GM12864 (cell line): ENCODE measurements around the gene POLA1.

Experiments
- DNase-seq: peaks from one replicate; pipeline ENCODE4 v3.0.0-alpha.2; 2011; ENCODE audit warnings: low read depth
- H3K4me3 ChIP-seq: 2 replicates; pipeline ENCODE4 v1.5.1; 2011; ENCODE audit warnings: mild to moderate bottlenecking, low read depth, low read length, control low read depth
- TF ChIP-seq, protein P1 (sequence below): IDR thresholded peaks from 2 replicates; pipeline ENCODE4 v1.5.1; 2011; ENCODE audit warnings: low read depth, mild to moderate bottlenecking, moderate library complexity, low read length, control low read depth, inconsistent platforms; ENCODE audit errors: missing control alignments

Gene POLA1

DNA sequence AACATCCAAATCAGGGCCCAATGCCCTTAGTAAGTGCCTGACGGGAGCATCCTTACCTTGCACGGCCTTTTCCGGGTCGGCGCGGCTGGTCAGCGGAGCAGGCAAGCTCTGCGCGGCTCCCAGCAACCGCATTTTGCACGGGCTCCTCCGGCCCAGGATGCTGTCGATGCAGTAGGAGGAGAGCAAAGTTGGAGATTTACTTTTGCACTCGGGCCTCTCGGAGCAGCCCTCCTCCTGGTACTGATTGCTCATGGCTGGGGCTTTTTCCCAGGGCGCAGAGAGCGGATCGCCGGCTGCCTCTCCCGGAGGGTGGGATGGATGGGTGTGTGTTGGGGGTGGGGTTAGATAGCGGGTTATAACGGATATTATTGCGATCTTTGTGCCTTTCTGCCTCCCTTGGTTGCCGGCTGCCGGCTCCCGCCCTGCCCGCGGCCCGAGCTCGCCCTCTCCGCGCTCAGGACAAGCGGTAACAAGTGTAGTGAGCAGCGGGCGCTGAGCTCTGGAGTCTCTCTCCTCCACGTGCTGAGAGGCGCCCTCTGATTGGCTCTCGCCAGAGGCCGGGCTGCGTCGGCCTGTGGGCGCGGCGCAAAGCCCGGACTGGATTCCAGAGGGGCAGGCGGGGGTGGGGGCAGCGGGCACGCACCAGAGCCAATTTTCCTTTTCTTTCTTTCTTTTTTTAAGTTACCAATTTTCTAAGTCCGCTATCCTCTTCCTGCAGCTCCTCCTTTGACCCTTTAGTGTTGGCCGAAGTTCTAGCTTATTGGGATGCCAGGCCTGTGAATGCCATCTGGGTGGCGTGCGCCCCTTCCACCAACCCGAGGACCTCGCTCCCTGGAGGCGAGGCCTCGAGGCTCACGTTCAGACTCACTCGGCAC lies 322.0 kb downstream of the POLA1 start, which contains the start of gene ARX:
TSS of gene ARX (minus strand) at position 480 of the 875 bp plus-strand sequence. CDS start at position 252, 228 bp downstream.
- TF ChIP-seq, protein P1, sequence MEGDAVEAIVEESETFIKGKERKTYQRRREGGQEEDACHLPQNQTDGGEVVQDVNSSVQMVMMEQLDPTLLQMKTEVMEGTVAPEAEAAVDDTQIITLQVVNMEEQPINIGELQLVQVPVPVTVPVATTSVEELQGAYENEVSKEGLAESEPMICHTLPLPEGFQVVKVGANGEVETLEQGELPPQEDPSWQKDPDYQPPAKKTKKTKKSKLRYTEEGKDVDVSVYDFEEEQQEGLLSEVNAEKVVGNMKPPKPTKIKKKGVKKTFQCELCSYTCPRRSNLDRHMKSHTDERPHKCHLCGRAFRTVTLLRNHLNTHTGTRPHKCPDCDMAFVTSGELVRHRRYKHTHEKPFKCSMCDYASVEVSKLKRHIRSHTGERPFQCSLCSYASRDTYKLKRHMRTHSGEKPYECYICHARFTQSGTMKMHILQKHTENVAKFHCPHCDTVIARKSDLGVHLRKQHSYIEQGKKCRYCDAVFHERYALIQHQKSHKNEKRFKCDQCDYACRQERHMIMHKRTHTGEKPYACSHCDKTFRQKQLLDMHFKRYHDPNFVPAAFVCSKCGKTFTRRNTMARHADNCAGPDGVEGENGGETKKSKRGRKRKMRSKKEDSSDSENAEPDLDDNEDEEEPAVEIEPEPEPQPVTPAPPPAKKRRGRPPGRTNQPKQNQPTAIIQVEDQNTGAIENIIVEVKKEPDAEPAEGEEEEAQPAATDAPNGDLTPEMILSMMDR: no peak

DNA sequence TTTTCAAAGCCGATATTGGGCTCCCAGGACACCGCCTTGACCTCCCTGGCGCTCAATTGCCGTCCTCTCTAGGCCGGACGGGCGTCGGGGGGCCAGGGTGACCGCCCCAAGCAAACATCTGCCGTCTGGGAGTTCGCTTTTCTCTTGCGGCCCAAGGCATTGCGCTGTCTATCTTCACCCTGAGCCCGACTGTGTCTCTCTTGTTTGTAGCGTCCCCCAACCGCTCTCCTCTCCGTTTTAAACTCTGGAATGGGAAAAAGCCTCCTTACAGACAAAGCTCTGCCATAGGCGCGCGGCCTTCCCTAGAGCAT lies 322.6 kb downstream of the POLA1 start:
- H3K4me3 ChIP-seq: no peak overlapping the region
- no peak for DNase-seq
- TF ChIP-seq, protein P1: no peak

More for the DNA sequence above, 322.0 kb downstream of the POLA1 start, which contains the start of gene ARX:
- H3K4me3 ChIP-seq: no peak within 1 kb of the TSS
- DNase-seq: no peak

DNA sequence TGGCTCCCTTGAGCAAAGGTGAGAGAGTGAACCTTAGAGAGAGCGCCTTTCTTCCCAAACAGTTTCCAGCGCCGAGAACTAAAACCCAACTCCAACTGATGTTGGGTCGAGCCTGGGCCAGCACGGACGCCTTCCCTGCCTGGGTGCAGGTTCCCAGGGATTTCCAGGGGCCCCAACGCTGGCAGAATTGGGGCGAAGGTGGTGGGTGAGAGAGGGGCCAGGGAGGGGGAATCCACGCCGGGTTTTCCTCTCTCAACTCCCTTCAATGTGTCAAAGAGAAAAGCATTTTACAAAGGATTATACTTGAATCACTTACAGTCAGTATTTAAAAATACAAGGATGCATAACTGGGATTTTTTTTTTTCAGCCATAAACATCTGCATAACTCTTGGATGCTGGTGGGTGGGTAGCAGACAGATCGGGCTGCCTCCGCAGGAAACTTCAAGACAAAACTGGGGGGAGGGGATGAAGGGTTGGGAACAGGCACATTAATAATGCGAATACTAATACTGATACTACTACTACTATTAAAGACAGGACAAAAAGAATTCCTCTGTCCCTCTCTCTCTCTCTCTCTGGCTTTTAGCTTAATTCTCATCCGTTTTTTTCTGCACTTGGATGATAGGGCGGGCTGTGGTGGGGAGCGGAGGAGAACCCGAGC lies 323.4 kb downstream of the POLA1 start:
- TF ChIP-seq, protein P1: no peak
- H3K4me3 ChIP-seq: no peak overlapping the region
- no peak for DNase-seq

DNA sequence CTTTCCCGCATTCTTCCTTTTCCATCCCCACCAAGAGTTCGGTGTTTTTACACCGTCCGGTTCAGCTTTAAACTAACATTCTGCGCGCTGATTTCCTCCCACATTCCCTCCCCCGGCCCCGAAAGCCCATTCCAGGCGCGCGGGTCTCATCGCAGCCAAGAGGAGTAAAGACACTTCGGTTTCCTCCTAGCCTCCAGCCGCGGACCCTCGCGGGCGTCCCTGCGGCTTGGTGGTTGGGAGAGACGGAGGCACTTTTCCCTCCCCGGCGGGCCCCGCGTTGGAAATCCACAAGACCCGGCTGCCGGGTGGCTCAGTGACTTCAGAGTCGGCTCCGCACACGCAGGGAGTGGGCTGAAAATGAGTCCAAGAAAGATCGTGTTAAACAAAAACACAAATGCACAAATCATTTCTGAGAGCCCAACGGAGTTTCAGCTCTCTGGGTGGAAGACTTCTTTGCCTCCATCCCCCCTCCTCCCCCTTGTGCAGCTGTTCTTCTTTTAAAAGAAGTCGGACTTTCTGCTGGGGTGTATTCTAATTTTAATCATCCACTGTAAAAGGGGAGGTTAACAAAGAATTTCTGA lies 324.0 kb downstream of the POLA1 start:
- DNase-seq: no peak
- no peak overlapping the region for H3K4me3 ChIP-seq
- TF ChIP-seq, protein P1: no peak

DNA sequence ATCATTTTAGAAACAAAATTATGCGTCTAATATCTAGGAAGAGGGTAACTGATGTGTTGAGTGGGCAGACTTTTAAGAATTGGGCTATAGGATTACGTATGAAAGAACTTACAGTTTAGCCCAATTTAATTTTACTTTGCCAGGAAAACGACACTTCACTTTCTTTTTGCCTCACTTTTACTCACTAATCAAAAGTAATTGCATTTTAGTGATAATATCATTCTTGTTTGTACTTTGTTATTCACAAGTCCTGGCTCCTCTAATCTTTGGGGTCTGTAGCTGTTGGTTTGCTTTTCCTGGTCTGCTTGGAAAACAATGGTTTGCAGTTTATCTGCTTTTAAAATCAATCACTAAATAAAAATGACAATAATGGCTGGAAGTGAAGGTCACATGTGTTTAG lies 325.0 kb downstream of the POLA1 start:
- H3K4me3 ChIP-seq: no peak overlapping the region
- no peak for DNase-seq
- TF ChIP-seq, protein P1: no peak

DNA sequence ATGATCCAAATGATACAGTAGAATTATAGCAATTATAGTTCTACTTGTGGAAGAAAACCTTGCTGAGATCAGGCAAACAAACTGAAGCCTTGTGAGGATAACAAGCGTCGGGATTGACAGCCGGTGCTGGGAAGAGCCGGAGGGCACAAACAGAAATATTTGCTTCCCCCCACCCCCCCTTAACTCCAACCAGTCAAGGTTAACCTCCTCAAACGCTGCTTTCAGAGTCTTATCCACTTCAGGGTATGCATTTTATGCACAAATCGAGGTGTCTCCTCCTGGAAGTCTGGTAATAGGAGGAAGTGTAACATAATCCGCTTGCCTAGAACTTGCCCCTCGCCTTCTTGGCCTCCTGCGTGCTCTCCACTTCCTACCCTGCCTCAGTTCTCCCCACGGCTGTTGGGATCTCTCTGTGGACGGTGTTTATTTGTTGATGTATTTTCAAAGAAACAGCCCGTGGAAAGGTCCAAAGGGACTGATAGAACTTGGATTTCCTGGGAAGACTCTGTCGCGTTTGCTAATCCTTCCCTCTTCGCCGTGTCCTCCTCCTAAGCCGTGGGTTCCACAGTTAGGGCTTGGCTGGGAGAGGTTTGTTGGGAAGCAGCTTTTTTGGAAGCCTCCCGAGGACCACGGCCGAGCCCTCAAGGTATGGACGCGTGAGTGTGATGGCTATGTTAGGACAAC lies 326.1 kb downstream of the POLA1 start:
- H3K4me3 ChIP-seq: no peak overlapping the region
- TF ChIP-seq, protein P1: no peak
- no peak for DNase-seq
